Endothelial cell of umbilical vein (primary cell): ENCODE results near the gene DUSP22. TPM values are rescaled to one million over a fixed set of nuclear protein-coding genes. Genes with fewer than 3 reads are reported as not detected.

Experiments
- BruUV-seq: library from RNA; stranded (reverse); fragments of 400-500 nt; replicated peaks from 2 replicates; lab custom pipeline; 2021; lab: Mats Ljungman, UMichigan
- CTCF ChIA-PET: fragments of 300-600, 350-600 bp; sonication (Branson Sonifier 250); formaldehyde crosslinking; loops from one replicate; lab custom pipeline; 2021; ENCODE audit warnings: antibody characterized with exemption, inconsistent platforms; lab: Charles Lee
- POLR2A ChIA-PET: fragments of 300-600, 350-600 bp; sonication (Branson Sonifier 250); formaldehyde crosslinking; loops from one replicate; lab custom pipeline; 2021; ENCODE audit warnings: antibody characterized with exemption, inconsistent platforms; lab: Charles Lee
- DNase-seq: peaks from one replicate; pipeline ENCODE4 v3.0.0-alpha.2; 2011; ENCODE audit warnings: low read depth, low spot score
- FAIRE-seq: peaks from 2 replicates; lab custom pipeline; 2011; peaks lifted over from hg19 to GRCh38; lab: Jason Lieb, UNC
- H2AFZ ChIP-seq: 2 replicates; pipeline ENCODE4 v1.6.0; 2012; ENCODE audit warnings: low read depth, low read length, control low read depth, inconsistent platforms
- H3K27ac ChIP-seq: 2 replicates; pipeline ENCODE4 v1.5.1; 2011; ENCODE audit warnings: low read depth, mild to moderate bottlenecking, control low read depth, low read length, moderate library complexity; ENCODE audit not compliant: insufficient read depth
- H3K27me3 ChIP-seq, 2 experiments: 2 replicates each; pipeline versions ENCODE4 v1.6.0 to v1.6.1; 2011; ENCODE audit warnings: low read length in 2 of 2, mixed read lengths in 1 of 2; ENCODE audit not compliant: control insufficient read depth in 2 of 2, insufficient read depth in 2 of 2
- H3K36me3 ChIP-seq, 2 experiments: 2 replicates in 1 of 2; 3 replicates in 1 of 2; pipeline ENCODE4 v1.5.1; 2011; ENCODE audit warnings: low read length in 2 of 2, mild to moderate bottlenecking in 1 of 2, moderate library complexity in 1 of 2; ENCODE audit not compliant: control insufficient read depth in 2 of 2, insufficient read depth in 2 of 2; ENCODE audit errors: extremely low read depth in 1 of 2
- H3K4me1 ChIP-seq: 3 replicates; pipeline ENCODE4 v1.5.1; 2011; ENCODE audit warnings: mild to moderate bottlenecking, low read length; ENCODE audit not compliant: control insufficient read depth, insufficient read depth; ENCODE audit errors: extremely low read depth
- H3K4me2 ChIP-seq: 2 replicates; pipeline ENCODE4 v1.6.1; 2011; ENCODE audit warnings: low read length, control low read depth, mixed read lengths; ENCODE audit not compliant: insufficient read depth
- H3K4me3 ChIP-seq, 3 experiments: fragments of 200-600 bp in 1 of 3; sonication (generic), shearing (Covaris generic) in 1 of 3; replicated peaks in 1 of 3; 2 replicates each; pipeline ENCODE4 v1.5.1; 2011 to 2016; ENCODE audit warnings: control low read depth in 3 of 3, low read length in 3 of 3, mild to moderate bottlenecking in 2 of 3, inconsistent platforms in 1 of 3, low read depth in 1 of 3, moderate library complexity in 1 of 3; ENCODE audit not compliant: insufficient read depth in 1 of 3
- H3K79me2 ChIP-seq: 2 replicates; pipeline ENCODE4 v1.6.0; 2012; ENCODE audit warnings: low read length, inconsistent platforms; ENCODE audit not compliant: control insufficient read depth, insufficient read depth
- H3K9ac ChIP-seq: replicated peaks from 2 replicates; pipeline ENCODE3; 2011; ENCODE audit warnings: low read length, control low read depth; ENCODE audit not compliant: insufficient read depth; ENCODE audit errors: extremely low read depth
- H3K9me1 ChIP-seq: replicated peaks from 3 replicates; pipeline ENCODE4 v1.6.0; 2011; ENCODE audit warnings: mild to moderate bottlenecking, low read length; ENCODE audit not compliant: control insufficient read depth, insufficient read depth; ENCODE audit errors: extremely low read depth
- H3K9me3 ChIP-seq: replicated peaks from 2 replicates; pipeline ENCODE4 v1.5.1; 2012; ENCODE audit warnings: low read length, inconsistent platforms; ENCODE audit not compliant: control insufficient read depth, insufficient read depth
- H4K20me1 ChIP-seq: replicated peaks from 2 replicates; pipeline ENCODE3; 2011; ENCODE audit warnings: mild to moderate bottlenecking, low read length; ENCODE audit not compliant: control insufficient read depth, insufficient read depth; ENCODE audit errors: extremely low read depth
- CTCF ChIP-seq, 2 donors: IDR thresholded peaks; 1 replicate in 1 of 2; 2 replicates in 1 of 2; pipeline ENCODE4 v1.5.1; 2011; ENCODE audit warnings: low read length in 2 of 2, mild to moderate bottlenecking in 2 of 2, moderate library complexity in 2 of 2, control low read depth in 1 of 2, inconsistent platforms in 1 of 2, low read depth in 1 of 2; ENCODE audit not compliant: insufficient read depth in 1 of 2; ENCODE audit errors: extremely low read depth in 1 of 2
- EZH2 ChIP-seq: IDR thresholded peaks from 2 replicates; pipeline ENCODE4 v1.6.1; 2012; ENCODE audit warnings: borderline replicate concordance, low read depth, mild to moderate bottlenecking, moderate library complexity, low read length, inconsistent platforms; ENCODE audit not compliant: severe bottlenecking
- FOS ChIP-seq: IDR thresholded peaks from 2 replicates; pipeline ENCODE4 v1.6.1; 2011; ENCODE audit warnings: mild to moderate bottlenecking, low read length, moderate library complexity, borderline replicate concordance; ENCODE audit not compliant: insufficient read depth
- GATA2 ChIP-seq: IDR thresholded peaks from 2 replicates; pipeline ENCODE4 v1.7.0; 2011; ENCODE audit warnings: low read depth, mild to moderate bottlenecking, moderate library complexity, mixed read lengths, low read length; ENCODE audit not compliant: insufficient read length, insufficient read depth
- JUN ChIP-seq: IDR thresholded peaks from 2 replicates; pipeline ENCODE4 v1.6.1; 2011; ENCODE audit warnings: borderline replicate concordance, low read depth; ENCODE audit not compliant: insufficient read length, insufficient read depth
- MAX ChIP-seq: IDR thresholded peaks from 2 replicates; pipeline ENCODE4 v1.6.1; 2011; ENCODE audit not compliant: insufficient read depth, insufficient read length
- MYC ChIP-seq: IDR thresholded peaks from one replicate; pipeline ENCODE4 v1.6.1; 2011; ENCODE audit warnings: mild to moderate bottlenecking, low read depth, low read length
- POLR2A ChIP-seq: IDR thresholded peaks from 2 replicates; pipeline ENCODE4 v1.6.1; 2012; ENCODE audit warnings: low read depth, mild to moderate bottlenecking, control low read depth, low read length
- POLR2AphosphoS5 ChIP-seq: IDR thresholded peaks from 2 replicates; pipeline ENCODE4 v1.6.1; 2012; ENCODE audit warnings: low read depth, mild to moderate bottlenecking, control low read depth, low read length, moderate library complexity; ENCODE audit not compliant: insufficient read depth
- dilution Hi-C: fragments of 300-500 bp; cut with MboI; formaldehyde crosslinking; loops from one replicate; pipeline ENCODE4 v1.15.0; 2019; ENCODE audit warnings: low sequenced_read_pairs; ENCODE audit not compliant: extremely low pct_ligation_motif_present
- intact Hi-C: fragments of 100-400 bp; cut with micrococcal nuclease; formaldehyde crosslinking; loops from one replicate; pipeline ENCODE4 v1.10.0; 2022
- polyA plus RNA-seq, 4 experiments: library from polyadenylated mRNA; depleted of rRNA in 3 of 4; stranded (reverse) in 3 of 4; unstranded in 1 of 4; fragments of >200 nt; gene quantifications; 2 replicates each; pipeline versions ENCODE4 v1.2.1 to v1.2.3, GENCODE V29; 2011 to 2012; ENCODE audit warnings: missing spikeins in 1 of 4
- total RNA-seq: library from RNA; stranded (reverse); gene quantifications from 2 replicates; pipeline ENCODE4 v1.2.3, GENCODE V29; 2021

Gene DUSP22
- total and polyA plus RNA-seq, 2 donors (not counting 3 experiments of a cell fraction or from before 2014, with no cell fraction given) = 23.2 to 33.9 TPM

- Histone ChIP-seq H3K27me3 (no peaks in the 10 kb centered on the region), H3K79me2 (no peaks in the 10 kb centered on the region), H2AFZ (no peak overlapping the region), H4K20me1 (no peaks in the 10 kb centered on the region), H3K27ac (no peak overlapping the region), H3K4me2 (no peak overlapping the region), H3K9ac (no peak overlapping the region), H3K9me1 (no peaks in the 10 kb centered on the region), H3K36me3 (no peaks in the 10 kb centered on the region), H3K4me1 (peaks cover 1% of the 10 kb centered on the region), H3K4me3 (no peak overlapping the region), H3K9me3 (no peaks in the 10 kb centered on the region)
- FAIRE-seq = no peak
- TF ChIP-seq CTCF (IDR thresholded peaks at IDR 0.05; ENCODE audit: extremely low read depth in 1 of 2, insufficient read depth in 1 of 2, low read depth in 1 of 2, low read length in 2 of 2) (no peak), FOS (no peak), POLR2A (no peak)
- ChIA-PET CTCF (no interaction called here), POLR2A (no interaction called here)
- BruUV-seq = no TSS peak
- intact Hi-C loops = no loop called here
- no peak for DNase-seq
- dilution Hi-C loops = no loop called here
These were observed 34.7 kb downstream of the DUSP22 start for GRCh38 chr6:326896-327537.

DNA sequence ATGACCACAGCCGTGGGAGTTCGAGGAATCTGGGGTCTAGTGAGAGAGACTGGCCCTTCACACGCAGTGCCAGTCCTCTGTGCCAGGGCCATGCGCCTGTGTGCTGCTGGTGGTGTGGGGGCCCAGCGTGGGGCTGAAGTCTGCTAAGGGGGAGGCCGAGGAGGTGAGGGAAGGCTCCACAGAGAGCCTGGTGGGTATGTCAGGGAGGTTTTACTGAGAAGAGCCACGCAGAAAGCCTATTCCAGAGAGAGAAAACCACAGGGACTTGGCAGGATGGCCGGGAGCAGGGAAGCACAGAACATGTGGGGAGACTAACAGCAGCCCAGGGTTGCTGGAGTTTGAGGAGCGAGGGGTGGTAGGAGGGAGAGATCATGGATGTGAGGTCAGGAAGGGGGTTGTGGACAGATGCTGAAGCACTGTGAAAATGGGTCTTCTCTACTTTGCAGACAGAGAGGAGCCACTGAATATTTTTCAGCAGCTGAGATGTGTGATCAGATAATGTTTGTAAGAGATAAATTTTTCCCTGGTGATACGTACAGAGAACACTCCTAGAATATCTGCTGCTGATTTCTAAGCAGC, 35.3 kb downstream of the DUSP22 start:
- TF ChIP-seq JUN = no peak
- TF ChIP-seq MAX = no peak
- no peak for TF ChIP-seq POLR2AphosphoS5
- no peak for TF ChIP-seq FOS
- TF ChIP-seq POLR2A = no peak
- TF ChIP-seq CTCF (IDR thresholded peaks at IDR 0.05; ENCODE audit: extremely low read depth in 1 of 2, insufficient read depth in 1 of 2, low read depth in 1 of 2, low read length in 2 of 2) = no peak
- TF ChIP-seq MYC = no peak
- TF ChIP-seq GATA2 = no peak
- TF ChIP-seq EZH2 = no peak
- no peak overlapping the region for H3K27ac ChIP-seq
- POLR2A ChIA-PET = no interaction called here
- no peaks in the 10 kb centered on the region for H3K9me1 ChIP-seq
- H4K20me1 ChIP-seq = no peaks in the 10 kb centered on the region
- H3K27me3 ChIP-seq = no peaks in the 10 kb centered on the region
- dilution Hi-C loops (no loop called here), intact Hi-C loops (no loop called here)
- peaks cover 7% of the 10 kb centered on the region for H3K4me1 ChIP-seq
- no peaks in the 10 kb centered on the region for H3K9me3 ChIP-seq
- H3K4me3 ChIP-seq = no peak overlapping the region
- CTCF ChIA-PET = interaction anchor here (0.9 kb wide), 1 partner anchor 138 kb away, joined by 3 read pairs; no protein-coding TSS in a partner anchor
- FAIRE-seq (no peak), DNase-seq (no peak)
- H3K79me2 ChIP-seq = no peaks in the 10 kb centered on the region
- H3K9ac ChIP-seq = no peak overlapping the region
- no peak overlapping the region for H3K4me2 ChIP-seq
- BruUV-seq = no TSS peak
- no peaks in the 10 kb centered on the region for H3K36me3 ChIP-seq
- no peak overlapping the region for H2AFZ ChIP-seq
